Activated naive CD4-positive, alpha-beta T cell treated with anti-CD3 and anti-CD28 coated beads, Interleukin-2, amount 50 U/mL, for 72 hours (primary cell): Measurements from ENCODE around the gene TLK1. TPM values are rescaled to one million over a fixed set of nuclear protein-coding genes. Genes with fewer than 3 reads are reported as not detected.

Experiments used
- ATAC-seq, 2 donors: fragments of 150-1000 bp; cut with Tn5 transposase; 2 replicates each; pipeline ENCODE4 v1.10.0; 2021; ENCODE audit warnings: mild to moderate bottlenecking in 2 of 2, moderate library complexity in 2 of 2
- DNase-seq, 2 donors: peaks; one replicate each; pipeline ENCODE4 v3.0.0; 2021 to 2022; ENCODE audit warnings: low spot score in 2 of 2
- H3K27ac Mint-ChIP-seq, 2 donors: one replicate each; pipeline ENCODE4 v1.8.0; 2022; ENCODE audit warnings: mild to moderate bottlenecking in 2 of 2, mixed read lengths in 2 of 2
- H3K36me3 Mint-ChIP-seq, 2 donors: one replicate each; pipeline ENCODE4 v1.8.0; 2022; ENCODE audit warnings: mixed read lengths in 2 of 2
- H3K9me3 Mint-ChIP-seq, 2 donors: one replicate each; pipeline ENCODE4 v1.8.0; 2022; ENCODE audit warnings: mixed read lengths in 2 of 2
- total RNA-seq, 2 donors: library from RNA; stranded (reverse); gene quantifications; one replicate each; pipeline ENCODE4 v1.2.3, GENCODE V29; 2022

Gene TLK1
- total RNA-seq, result 10 to 100 TPM; 56.9 to 81.0 TPM

DNA sequence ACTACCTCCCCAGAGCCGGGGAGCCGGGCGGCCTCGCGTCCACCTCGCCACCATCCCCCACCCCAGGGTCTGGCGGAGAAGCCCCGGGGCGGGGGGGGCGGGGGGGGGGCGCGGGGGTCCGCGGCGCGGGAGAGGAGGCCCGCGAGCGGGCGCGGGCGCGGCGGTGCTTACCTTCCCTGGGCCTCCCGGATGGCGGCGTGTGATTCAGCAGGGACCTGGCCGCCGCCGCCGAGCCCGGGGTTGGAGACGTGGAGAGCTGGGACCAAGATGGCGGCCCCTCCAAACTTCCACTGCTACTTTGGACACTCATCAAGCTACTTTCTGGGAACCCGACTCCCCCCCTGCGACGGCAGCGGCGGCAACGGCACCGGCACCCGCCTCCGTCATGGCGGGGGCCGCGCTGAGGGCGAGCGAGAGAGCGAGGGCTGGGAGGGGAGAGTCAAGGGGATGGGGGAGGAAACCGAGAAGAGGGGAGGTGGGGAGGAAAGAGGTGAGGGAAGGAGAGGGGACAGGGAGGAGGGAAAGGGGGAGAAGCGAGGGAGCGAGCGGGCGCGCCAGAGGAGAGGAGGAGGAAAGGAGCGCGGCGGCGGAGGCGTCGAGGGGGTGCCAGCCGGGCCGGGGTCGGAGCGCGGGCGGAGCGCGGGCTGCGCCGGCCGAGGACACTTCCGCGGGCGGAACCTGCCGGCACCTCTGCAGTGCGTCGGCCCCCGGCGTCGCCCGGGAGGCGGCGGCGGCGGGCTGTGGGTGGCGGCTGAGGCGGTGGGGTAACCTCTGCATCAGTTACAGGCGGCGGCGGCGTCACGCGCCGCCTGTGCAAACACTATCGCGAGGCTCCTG lies at the start of gene TLK1:
Gene TLK1, minus strand, starts transcription at position 775 of the 837 bp plus-strand sequence. Its CDS starts 465 bp downstream, at position 310.
- ATAC-seq (peak; percentile 75 to 79), DNase-seq (peak; percentile 71 to 74)
- Mint-ChIP-seq H3K27ac (peak within 1 kb of the TSS; percentile 94 to 97), H3K9me3 (no peaks in the 10 kb centered on the region), H3K36me3 (peaks cover 16 to 17% of the 10 kb centered on the region in 2 donors)

DNA sequence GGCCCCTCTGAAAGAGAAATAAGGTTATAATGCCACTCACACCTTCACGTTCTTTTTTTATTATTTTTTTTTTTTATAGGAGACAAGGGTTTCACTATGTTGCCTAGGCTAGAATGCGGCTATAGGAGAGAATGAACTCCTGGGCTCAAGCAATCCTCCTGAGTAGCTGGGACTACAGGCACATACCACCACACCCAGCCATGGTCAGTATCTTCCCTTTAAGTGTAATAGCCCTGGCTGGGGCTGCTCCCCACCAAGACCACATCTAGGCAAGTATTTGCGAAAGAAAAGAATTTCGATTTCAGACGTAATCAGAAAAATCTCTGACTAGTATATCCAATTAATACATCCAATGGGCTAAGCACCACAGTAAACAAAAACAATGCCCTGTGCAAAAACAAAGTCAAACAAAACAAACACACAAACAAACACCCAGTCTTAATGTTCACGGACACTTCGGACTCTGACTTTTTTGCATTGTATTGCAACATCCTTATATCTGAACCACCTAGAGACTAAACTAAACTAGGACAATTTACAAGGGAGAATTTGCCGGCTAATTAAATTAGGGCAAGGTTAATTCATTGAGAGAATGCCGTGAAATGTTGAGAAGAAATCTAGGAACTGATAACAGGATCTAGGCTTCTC lies 49.6 kb upstream of the TLK1 start:
- ATAC-seq (peak in 1 of 2 donors; percentile 11), DNase-seq (no peak)
- Mint-ChIP-seq H3K27ac (peak overlapping the region in 1 of 2 donors; percentile 70), H3K36me3 (no peaks in the 10 kb centered on the region), H3K9me3 (peaks cover 0 to 6% of the 10 kb centered on the region in 2 donors)

DNA sequence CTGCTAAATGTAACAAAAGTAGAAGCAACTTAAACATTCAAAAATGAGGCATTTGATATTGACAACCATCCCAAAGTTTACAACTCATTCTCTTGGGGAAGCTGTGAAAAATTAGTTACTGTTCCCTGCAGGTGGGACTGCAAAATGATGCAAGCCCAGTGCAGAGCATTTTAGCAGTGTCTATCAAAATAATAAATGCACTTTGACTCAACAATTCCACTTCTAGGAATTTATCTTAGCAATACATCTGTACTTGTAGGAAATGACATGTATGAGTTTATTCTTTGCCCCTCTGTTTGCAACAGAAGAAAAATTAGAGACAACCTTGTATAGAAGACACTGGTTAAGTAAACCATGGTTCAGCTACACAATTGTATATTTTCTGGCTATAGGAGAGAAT lies 48.0 kb upstream of the TLK1 start:
- H3K27ac Mint-ChIP-seq, result no peak overlapping the region
- no peak for DNase-seq
- ATAC-seq, result no peak
- peaks cover 0 to 6% of the 10 kb centered on the region in 2 donors for H3K9me3 Mint-ChIP-seq
- H3K36me3 Mint-ChIP-seq, result no peaks in the 10 kb centered on the region

DNA sequence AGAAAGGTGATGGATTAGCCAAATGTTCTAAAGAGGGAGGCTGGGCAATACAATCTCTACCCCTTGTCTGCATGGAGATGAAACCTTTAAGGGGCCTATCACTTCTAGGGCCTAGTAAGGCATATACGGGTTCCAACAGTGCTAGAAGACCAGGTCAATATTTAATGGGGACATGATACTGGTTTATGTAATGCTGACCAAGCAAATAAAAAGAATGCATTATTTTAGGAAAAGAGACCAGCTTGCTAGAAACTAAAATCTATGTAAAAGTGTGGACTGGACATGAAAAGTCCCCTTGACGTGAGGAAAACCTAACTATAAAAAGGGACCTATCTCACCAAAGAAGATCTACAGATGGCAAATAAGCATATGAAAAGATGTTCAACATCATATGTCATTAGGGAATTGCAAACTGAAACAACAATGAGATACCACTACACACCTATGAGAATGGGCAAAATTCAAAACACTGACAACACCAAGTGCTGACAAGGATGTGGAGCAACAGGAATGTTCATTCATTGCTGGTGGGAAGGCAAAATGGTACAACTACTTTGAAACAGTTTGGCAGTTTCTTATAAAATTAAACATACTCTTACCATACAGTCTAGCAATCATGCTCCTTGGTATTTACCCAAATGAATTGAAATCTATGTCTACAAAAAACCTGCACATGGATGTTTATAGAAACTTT lies 45.9 kb upstream of the TLK1 start:
- DNase-seq (no peak), ATAC-seq (no peak)
- H3K9me3 Mint-ChIP-seq, result peaks cover 0 to 6% of the 10 kb centered on the region in 2 donors
- no peak overlapping the region for H3K27ac Mint-ChIP-seq
- H3K36me3 Mint-ChIP-seq, result no peaks in the 10 kb centered on the region

DNA sequence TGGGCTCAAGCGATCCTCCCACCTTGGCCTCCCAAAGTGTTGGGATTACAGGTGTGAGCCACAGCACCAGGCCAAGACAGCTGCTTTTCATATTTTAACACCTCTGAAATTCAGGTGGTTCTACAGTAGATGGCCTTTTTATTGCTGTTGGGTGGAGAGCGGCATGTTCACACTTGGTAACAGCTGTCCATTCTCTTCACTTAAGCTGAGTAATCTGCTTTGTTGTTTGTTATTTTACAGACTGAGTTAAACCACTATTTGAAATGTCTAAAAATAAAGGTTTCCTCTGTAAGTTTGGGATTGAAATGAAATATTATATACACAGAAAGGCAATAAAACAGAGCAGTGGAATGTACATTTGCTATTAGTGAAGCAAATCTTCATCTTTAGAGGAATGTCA lies 44.9 kb upstream of the TLK1 start:
- H3K9me3 Mint-ChIP-seq, result peaks cover 0 to 6% of the 10 kb centered on the region in 2 donors
- no peak overlapping the region for H3K27ac Mint-ChIP-seq

DNA sequence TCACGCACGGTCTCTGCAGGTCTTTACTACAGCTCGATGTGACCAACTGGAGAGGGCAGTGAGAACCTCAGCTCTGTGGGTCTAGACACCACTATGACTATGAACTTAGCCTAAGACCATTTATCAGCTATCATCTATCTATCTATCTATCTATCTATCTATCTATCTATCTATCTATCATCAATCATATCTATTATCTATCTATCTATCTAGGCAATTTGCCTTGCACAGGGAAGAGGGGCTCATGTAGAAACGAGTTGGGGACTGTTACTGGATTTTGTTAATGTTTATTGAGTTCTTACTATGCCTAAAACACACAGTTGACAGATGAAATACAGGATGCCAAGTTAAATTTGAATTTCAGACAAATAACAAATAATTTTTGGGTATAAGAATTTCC lies 41.1 kb upstream of the TLK1 start:
- H3K36me3 Mint-ChIP-seq, result no peaks in the 10 kb centered on the region
- no peaks in the 10 kb centered on the region for H3K9me3 Mint-ChIP-seq
- no peak for DNase-seq
- ATAC-seq, result no peak
- H3K27ac Mint-ChIP-seq, result no peak overlapping the region

More for the DNA sequence above, 44.9 kb upstream of the TLK1 start:
- DNase-seq (no peak), ATAC-seq (no peak)
- H3K36me3 Mint-ChIP-seq, result no peaks in the 10 kb centered on the region

DNA sequence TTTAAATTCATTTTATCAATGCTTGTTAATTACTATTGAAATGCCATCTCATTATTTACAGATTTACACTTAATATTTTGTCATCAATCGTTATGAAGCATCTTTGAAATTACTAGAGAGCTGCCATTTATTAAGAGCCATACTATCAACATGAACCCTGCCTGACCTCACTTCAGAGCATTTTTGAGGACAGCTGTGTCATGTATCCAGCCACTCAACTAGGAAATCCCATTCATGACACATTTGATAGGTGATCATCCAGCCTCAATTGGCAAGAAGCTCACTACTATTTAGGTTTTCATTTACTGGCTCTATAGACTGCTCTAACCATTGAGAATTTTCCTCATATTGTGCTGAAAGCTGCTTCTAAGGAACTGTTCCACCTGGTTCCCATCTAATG lies 40.6 kb upstream of the TLK1 start:
- DNase-seq, result no peak
- H3K27ac Mint-ChIP-seq, result no peak overlapping the region
- H3K9me3 Mint-ChIP-seq, result no peaks in the 10 kb centered on the region
- ATAC-seq, result no peak
- no peaks in the 10 kb centered on the region for H3K36me3 Mint-ChIP-seq

DNA sequence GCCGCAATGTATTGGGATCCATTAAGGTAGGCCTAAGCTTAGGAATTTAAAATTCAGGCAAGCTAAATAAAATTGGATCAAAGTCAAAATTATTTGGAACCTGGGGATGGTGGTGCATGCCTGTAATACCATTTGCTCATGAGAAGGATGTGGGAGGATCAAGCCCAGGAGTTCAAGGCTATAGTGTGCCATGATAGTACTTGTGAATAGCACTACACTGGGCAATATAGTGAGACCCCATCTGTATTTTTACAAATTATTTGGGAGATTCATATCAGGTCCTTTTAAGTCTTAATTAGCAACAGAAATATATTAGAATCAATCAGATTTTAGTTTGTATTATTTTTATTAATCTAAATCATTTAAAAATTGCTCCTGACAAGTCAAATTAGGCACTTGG lies 39.8 kb upstream of the TLK1 start:
- H3K27ac Mint-ChIP-seq, result no peak overlapping the region
- no peak for ATAC-seq

DNA sequence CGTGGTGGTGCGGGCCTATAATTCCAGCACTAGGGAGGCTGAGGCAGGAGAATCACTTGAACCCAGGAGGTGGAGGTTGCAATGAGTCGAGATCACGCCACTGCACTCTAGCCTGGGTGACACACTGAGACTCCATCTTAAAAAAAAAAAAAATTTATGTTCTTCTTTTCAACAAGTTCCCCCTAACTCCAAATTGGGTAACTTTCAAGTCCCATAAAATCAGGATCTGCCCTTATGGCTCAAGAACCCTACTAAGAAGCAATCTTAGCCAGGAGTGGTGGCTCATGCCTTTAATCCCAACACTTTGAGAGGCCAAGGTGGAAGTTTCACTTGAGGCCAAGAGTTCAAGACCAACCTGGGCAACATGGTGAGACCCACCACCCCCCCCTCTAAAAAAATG lies 30.3 kb upstream of the TLK1 start:
- DNase-seq (no peak), ATAC-seq (no peak)
- H3K9me3 Mint-ChIP-seq, result no peaks in the 10 kb centered on the region
- H3K27ac Mint-ChIP-seq, result no peak overlapping the region
- H3K36me3 Mint-ChIP-seq, result no peaks in the 10 kb centered on the region

More for the DNA sequence above, 39.8 kb upstream of the TLK1 start:
- Mint-ChIP-seq H3K9me3 (no peaks in the 10 kb centered on the region), H3K36me3 (no peaks in the 10 kb centered on the region)
- no peak for DNase-seq

DNA sequence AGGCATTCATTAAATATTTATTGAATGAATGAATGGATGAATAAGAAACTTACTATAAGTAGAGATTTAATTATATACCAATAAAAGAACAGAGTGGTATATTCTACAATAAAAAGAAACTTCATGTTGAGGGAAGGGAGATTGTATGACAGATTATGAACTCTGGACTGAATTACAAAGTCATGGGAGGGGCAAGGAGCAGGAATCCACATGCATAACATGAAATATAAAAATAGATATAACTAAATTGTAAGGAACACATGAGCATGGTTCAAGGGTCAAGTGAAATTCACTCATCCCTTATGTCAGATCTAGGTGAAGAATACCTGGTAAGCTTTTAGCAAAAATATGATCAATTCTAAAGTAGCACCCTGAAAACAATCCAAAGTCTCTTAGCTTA lies 27.1 kb upstream of the TLK1 start:
- no peak for DNase-seq
- no peak overlapping the region for H3K27ac Mint-ChIP-seq

DNA sequence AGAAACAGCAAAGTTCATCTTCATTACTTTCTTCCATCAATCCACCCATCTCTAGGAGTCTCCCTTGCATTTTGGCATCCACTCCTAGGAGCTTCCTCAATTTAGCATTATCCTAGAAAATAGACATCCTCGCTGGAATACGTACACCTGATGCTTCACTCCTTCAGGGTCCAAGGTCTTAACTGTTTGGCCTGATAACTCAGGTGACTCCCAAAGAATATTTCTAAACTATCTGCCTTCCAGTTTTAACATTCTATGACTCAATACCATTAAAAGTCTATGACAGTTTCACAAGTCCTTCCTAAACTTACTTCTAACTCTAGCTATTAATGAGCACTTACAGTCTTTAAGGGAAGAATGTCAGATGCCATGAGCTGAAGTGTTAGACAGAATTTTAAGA lies 26.5 kb upstream of the TLK1 start:
- Mint-ChIP-seq H3K27ac (no peak overlapping the region), H3K9me3 (peaks cover 0 to 4% of the 10 kb centered on the region in 2 donors), H3K36me3 (no peaks in the 10 kb centered on the region)
- ATAC-seq (no peak), DNase-seq (no peak)

More for the DNA sequence above, 27.1 kb upstream of the TLK1 start:
- ATAC-seq, result no peak
- Mint-ChIP-seq H3K9me3 (peaks cover 0 to 4% of the 10 kb centered on the region in 2 donors), H3K36me3 (no peaks in the 10 kb centered on the region)

DNA sequence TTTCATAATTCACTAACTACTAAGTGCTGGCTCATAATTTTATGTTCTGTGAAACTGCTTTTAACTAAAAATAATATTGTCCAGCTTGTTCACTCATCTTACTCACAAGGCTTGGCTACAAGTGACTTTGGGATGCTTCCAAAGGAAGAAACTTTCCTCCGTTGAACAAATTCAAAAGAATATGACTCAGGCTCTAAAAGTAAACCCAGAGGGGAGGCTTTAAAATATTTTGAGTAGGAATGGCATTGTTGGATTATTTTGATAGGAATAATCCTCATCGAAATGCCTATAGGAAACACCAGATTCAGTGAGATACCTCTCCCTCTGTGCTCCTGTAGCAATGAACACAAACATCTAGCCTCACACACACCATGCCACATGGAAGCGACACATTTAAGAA lies 25.2 kb upstream of the TLK1 start:
- Mint-ChIP-seq H3K36me3 (no peaks in the 10 kb centered on the region), H3K9me3 (peaks cover 0 to 4% of the 10 kb centered on the region in 2 donors), H3K27ac (no peak overlapping the region)
- ATAC-seq, result no peak
- no peak for DNase-seq

DNA sequence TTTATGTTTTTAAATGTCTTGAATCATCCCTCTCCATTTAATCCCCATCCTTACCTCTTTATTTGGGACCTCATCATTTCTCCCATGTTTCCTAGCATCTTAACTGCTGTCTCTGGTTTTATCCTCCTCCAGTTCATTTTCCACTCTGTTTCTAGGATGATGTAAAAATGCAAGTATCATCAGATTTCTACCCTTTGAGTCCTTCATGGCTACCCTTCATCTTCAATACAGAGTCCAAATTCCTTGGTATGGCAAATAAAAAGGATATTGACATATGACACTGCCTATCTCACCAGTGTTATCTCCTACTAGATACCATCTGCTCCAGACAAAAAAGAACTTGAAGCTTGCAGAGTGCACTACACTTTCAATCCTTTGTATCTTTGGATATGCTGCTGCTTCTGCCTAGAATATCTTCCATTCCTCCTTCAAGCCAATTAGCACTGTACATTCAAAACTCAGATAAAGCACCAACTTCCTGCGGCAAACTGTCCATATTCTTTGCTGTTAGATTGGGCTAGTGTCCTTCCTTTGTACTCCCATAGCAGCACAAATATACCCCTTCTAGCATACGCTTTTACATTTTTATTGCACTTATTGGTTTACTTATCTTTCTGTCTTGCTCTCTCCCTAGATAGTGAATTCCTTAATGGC lies 24.6 kb upstream of the TLK1 start:
- ATAC-seq (no peak), DNase-seq (no peak)
- peaks cover 0 to 4% of the 10 kb centered on the region in 2 donors for H3K9me3 Mint-ChIP-seq
- H3K27ac Mint-ChIP-seq, result no peak overlapping the region
- H3K36me3 Mint-ChIP-seq, result no peaks in the 10 kb centered on the region

DNA sequence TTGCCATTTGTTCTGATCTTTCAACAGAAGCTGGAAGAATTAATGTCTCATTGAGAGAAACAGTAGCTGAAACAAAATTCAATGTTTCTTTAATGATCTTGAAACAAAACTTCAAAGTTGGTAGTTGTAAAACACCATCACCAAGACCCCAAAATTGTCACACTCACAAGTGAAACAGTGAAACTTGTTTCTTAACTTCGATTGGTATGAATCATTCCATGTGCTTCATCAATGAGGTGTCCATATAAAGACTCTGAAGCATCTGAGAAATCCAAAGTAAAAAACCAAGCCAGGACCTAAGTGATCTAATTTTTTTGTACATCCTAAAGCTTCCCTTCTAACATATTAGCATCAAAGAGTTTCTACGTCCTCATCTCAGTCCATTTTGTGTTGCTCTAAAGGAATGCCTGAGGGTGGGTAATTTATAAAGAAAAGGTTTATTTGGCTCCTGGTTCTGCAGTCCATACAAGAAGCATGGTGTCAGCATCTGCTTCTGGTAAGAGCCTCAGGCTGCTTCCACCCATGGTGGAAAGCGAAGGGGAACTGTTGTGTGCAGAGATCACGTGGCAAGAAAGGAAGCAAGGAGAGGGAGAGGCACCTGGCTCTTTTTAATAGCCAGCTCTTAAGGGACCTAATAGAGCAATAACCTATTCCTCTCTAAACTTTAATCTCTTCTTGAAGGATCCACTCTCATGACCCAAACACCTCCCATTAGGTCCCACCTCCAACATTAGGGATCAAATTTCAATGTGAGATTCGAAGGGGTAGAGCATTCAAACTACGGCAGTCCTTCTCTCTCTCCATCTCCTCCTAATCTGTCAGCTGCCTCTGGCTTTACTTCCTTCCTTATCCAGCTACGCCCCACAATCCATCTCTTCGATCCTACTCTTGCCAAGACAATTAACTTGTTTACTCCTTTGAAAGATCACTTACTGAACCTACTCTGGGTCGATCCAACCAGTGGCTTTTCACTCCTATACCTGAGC lies 20.7 kb upstream of the TLK1 start:
- DNase-seq (no peak), ATAC-seq (peak in 1 of 2 donors; percentile 81)
- peak overlapping the region in 1 of 2 donors; percentile 84 for H3K27ac Mint-ChIP-seq
- peaks cover 0 to 4% of the 10 kb centered on the region in 2 donors for H3K9me3 Mint-ChIP-seq
- H3K36me3 Mint-ChIP-seq, result no peaks in the 10 kb centered on the region

DNA sequence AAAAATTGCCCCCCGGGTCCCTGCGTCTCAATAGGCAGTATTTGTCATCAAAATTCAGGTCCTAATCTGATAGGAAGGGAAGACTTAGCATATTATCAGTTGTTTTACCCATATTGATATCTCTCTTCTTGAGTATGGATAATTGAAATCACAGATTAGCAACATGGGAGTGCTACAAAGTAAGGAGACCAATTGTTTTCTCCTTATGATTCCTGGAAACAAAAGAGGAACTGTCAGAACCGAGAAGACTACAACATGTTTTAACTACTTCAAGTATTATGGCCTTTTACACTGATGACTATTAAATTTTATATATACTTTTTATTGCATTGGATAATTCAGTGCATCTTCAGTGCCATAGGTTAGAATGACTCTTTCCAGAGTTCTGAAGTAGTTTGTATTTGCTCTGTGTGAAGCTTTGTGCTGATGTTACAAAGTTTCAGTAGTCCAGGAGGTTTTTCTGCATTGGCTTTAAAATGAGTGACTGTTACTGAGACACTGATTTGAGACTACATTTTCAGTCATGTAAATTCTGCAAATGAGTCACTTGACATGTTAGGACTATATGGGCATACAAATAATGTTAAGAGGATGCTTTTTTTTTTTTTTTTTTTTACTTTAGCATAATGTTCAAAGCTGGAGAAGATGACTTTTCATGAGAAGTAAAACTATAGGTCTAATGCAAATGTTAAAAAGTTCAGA lies 19.7 kb upstream of the TLK1 start:
- Mint-ChIP-seq H3K27ac (peak overlapping the region in 1 of 2 donors; percentile 84), H3K9me3 (peaks cover 0 to 4% of the 10 kb centered on the region in 2 donors), H3K36me3 (no peaks in the 10 kb centered on the region)
- DNase-seq (no peak), ATAC-seq (peak; percentile 40 to 85)
